Measurements from ENCODE around the gene SLC66A2.
A peak's percentile ranks its signal among the peaks of the same experiment; 100 is the strongest.

The SLC66A2 gene

DNA sequence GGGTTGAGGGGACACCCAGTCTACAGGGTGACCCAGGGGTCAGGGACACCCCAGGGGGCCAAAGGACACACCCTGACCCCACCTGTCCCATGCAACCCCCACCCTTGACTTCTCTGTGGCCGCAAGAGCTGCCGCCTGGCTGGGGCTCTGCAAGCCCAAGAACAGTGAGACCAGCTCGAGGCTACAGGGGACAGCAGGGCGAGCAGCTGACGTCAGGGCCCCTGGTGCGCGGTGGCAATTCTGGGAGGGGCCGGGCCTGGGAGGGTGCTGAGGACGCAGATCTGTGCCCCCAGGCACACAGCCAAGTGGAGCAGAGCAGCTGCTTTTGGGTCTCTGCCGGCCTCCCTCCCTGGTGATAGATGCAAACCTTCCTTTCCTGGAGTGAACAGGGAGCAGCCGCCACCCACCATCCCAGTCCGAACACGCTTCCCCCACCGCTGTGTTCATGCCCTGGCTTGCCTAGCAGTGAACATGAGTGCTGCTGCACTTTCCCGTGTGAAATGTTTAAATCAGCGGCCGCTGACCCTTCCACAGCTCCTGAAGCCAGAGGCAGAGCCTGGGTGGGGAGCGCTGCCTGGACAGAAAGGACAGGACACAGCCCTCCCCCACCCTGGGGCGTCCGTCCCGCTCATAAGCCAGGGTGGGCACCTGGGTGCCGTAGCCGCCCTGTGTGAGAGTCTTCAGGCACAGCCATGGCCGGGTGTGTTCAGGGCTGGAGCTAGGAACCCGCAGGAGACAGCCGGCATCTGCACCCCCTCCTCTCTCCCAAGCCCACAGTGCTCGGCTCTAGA is 46.9 kb downstream of the SLC66A2 start:
- no peak for DNase-seq (ENCODE audit: extremely low read depth in 1 of 2, low read depth in 1 of 2)

DNA sequence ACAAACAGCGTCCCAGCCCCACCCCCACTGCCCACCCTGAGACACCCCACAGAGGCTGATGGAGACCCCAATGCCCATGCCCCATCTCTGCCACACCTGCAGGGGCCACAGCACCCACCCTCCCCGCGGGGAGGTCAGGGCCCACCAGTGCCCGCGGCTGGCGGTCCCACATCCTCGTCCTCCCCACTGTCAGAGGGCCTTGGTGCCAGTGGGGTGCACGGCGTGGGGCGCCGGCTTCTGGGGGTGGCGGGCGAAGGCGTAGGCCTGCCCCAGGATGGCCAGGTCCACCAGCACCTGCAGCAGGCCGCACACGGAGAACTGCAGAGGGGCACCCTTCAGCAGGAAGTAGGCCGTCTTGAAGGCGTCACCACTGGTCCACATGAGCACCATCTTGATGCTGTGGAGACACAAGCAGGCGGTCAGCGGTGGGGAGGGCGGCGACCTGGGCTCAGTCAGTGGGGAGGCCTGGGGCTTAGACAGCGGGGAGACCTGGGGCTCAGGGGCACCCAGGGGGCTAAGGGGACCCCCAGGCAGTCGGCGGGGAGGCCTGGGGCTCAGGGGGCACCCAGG is 47.6 kb downstream of the SLC66A2 start:
- no peak for DNase-seq (ENCODE audit: extremely low read depth in 1 of 2, low read depth in 1 of 2)

- DNase-seq (ENCODE audit: extremely low read depth in 1 of 2, low read depth in 1 of 2) = no peak
Measured at GRCh38 chr18:79903071-79903635, 48.3 kb downstream of the SLC66A2 start.

- no peak for DNase-seq (ENCODE audit: extremely low read depth in 1 of 2, low read depth in 1 of 2)
Measured at GRCh38 chr18:79902640-79903039, 48.8 kb downstream of the SLC66A2 start.

- no peak for DNase-seq (ENCODE audit: extremely low read depth in 1 of 2, low read depth in 1 of 2)
Measured at GRCh38 chr18:79902075-79902474, 49.4 kb downstream of the SLC66A2 start.

GRCh38 chr18:79901665-79902064 is 49.8 kb downstream of the SLC66A2 start:
- no peak for DNase-seq (ENCODE audit: extremely low read depth in 1 of 2, low read depth in 1 of 2)

- DNase-seq (ENCODE audit: extremely low read depth in 1 of 2, low read depth in 1 of 2) = no peak
Measured at GRCh38 chr18:79900610-79901570, 50.6 kb downstream of the SLC66A2 start.

DNA sequence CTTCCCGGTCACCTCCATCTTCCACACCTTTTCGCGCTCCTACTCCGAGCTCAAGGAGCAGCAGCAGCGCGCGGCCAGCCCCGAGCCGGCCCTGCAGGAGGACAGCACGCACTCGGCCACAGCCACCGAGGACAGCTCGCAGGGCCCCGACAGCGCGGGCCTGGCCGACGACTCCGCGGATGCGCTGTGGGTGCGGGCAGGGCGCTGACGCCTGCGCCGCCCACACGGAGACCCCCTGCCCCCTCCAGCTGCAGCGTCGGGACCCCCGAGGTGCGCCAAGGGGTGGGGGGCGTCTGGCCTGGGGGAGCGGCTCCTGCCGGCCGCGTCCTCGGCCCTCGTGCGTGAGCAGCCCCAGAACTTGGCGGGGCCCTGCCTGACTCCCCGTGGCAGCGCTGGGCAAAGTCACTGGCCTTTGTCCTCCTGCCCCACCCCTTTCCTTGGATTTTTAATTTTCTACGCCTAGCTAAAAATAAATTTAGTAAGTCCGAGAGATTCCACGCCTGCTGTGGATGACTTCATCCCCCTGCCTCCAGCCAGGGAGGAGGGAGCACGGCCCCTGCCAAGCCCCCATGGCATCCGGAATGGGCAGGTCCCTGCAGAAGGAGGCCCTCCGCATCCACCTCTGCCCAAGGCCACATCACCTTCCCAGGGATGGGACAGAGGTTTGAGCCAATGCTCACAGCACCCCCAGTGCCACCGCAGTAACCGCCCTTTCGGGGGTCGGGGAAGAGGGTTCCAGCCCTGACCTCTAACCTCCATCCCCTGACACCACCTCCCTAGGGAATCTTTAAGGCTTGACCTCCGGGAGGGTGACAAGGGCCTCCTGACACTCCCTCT is 51.6 kb downstream of the SLC66A2 start:
- DNase-seq (ENCODE audit: extremely low read depth in 1 of 2, low read depth in 1 of 2) = no peak

DNA sequence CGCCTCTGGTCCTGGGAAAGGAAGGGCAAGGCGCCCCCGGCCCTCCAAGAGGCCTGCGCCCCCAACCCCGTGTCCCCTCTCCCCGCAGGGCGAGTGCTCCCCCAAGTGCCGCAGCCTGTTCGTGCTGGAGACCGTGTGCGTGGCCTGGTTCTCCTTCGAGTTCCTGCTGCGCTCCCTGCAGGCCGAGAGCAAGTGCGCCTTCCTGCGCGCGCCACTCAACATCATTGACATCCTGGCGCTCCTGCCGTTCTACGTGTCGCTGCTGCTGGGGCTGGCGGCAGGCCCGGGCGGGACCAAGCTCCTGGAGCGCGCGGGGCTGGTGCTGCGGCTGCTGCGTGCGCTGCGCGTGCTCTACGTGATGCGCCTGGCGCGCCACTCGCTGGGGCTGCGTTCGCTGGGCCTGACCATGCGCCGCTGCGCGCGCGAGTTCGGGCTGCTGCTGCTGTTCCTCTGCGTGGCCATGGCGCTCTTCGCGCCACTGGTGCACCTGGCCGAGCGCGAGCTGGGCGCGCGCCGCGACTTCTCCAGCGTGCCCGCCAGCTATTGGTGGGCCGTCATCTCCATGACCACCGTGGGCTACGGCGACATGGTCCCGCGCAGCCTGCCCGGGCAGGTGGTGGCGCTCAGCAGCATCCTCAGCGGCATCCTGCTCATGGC is 52.4 kb downstream of the SLC66A2 start:
- no peak for DNase-seq (ENCODE audit: extremely low read depth in 1 of 2, low read depth in 1 of 2)

- no peak for DNase-seq (ENCODE audit: extremely low read depth in 1 of 2, low read depth in 1 of 2)
Measured at GRCh38 chr18:79897940-79898625, 53.4 kb downstream of the SLC66A2 start.

GRCh38 chr18:79896738-79897137 is 54.7 kb downstream of the SLC66A2 start:
- DNase-seq (ENCODE audit: extremely low read depth in 1 of 2, low read depth in 1 of 2) = no peak

DNA sequence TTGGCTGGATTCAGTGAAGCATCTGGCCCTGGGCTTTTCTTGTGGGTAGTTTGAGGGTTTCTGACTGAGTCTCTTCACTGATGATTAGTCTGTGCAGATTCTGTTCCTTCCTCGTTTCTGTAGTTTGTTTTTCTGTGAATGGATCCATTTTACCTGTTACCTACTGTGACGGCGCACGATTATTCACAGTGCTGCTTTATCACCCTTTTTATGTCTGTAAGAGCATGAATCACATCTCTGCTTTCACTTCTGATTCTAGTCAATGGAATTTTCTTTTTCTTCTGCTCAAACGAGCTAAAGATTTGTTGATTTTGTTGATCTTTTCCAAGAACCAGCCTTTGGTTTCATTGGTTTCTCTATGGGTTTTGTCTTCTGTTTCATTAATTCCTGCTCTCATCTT is 60.8 kb downstream of the SLC66A2 start:
- peak in 1 of 2 donors; percentile 34 for DNase-seq (ENCODE audit: extremely low read depth in 1 of 2, low read depth in 1 of 2)

GRCh38 chr18:79889569-79889968 is 61.9 kb downstream of the SLC66A2 start:
- no peak for DNase-seq (ENCODE audit: extremely low read depth in 1 of 2, low read depth in 1 of 2)

GRCh38 chr18:79888016-79888415 is 63.4 kb downstream of the SLC66A2 start:
- DNase-seq (ENCODE audit: extremely low read depth in 1 of 2, low read depth in 1 of 2) = no peak

GRCh38 chr18:79887181-79888000 is 64.1 kb downstream of the SLC66A2 start:
- no peak for DNase-seq (ENCODE audit: extremely low read depth in 1 of 2, low read depth in 1 of 2)

- DNase-seq (ENCODE audit: extremely low read depth in 1 of 2, low read depth in 1 of 2) = no peak
Measured at GRCh38 chr18:79884963-79885728, 66.3 kb downstream of the SLC66A2 start.

DNA sequence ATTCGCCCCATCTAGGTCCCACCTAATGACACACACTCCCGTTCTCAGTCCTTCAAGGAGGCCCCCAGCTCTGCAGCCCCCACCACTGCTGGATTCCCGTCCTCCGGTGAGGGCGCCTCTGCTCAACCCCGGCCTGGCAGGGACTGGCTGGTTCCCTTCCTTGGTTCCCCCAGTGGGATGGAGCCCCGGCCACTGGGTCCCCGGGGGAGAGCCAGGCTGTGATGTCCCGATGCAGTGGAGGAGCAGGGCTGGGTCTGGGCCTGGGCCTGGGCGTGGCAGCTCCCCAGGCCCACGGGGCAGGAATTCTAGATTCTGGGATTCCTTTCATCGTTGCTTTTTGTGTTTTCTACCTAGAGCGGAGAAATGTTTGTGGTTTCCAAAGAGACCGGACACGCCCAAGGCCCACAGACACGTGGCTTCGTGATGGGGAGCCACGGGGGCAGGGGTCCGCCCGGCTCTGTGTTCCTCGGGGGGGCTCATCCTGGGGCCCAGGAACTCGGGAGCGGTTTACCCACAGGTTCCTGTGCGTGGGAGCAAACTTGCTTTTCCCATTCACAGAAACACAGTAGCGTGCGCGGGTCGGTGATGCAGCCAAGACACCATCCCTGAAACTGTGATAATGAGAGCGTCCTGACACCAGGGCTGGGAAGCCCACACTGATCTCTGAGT is 67.0 kb downstream of the SLC66A2 start:
- DNase-seq (ENCODE audit: extremely low read depth in 1 of 2, low read depth in 1 of 2) = no peak

Data from stimulated activated CD8-positive, alpha-beta memory T cell treated with anti-CD3 and anti-CD28 coated beads, Interleukin-7, amount 100 ng/mL, for 48 hours (primary cell).